Measurements from ENCODE around the gene ASXL1. TPM values are rescaled to one million over a fixed set of nuclear protein-coding genes. Genes with fewer than 3 reads are reported as not detected.

The ASXL1 gene
- total and polyA plus RNA-seq, 9 of the 15 experiments (the other 6 are each of a cell fraction or from before 2014, with no cell fraction given), result 6.5 to 65.3 (median 32.3) TPM

- TF ChIP-seq E2F8 (IDR thresholded peaks at IDR 0.05; ENCODE audit: low read depth, partially characterized antibody), result no peak
- peak; percentile 20 for TF ChIP-seq HDAC3 (IDR thresholded peaks at IDR 0.05; ENCODE audit: borderline replicate concordance, partially characterized antibody)
- TF ChIP-seq MAFK (IDR thresholded peaks at IDR 0.05; ENCODE audit: low read length), result no peak
- TF ChIP-seq POLR2AphosphoS5 (IDR thresholded peaks at IDR 0.05; ENCODE audit: control insufficient read depth, insufficient read depth, low read depth, low read length), result no peak
- no peak for TF ChIP-seq SMARCA5 (IDR thresholded peaks at IDR 0.05)
- no peak for TF ChIP-seq ZNF717 (CRISPR knock-in tag; IDR thresholded peaks at IDR 0.05)
- no peak for TF ChIP-seq ZHX1 (conservative IDR thresholded peaks at IDR 0.05; ENCODE audit: low read length)
- peak; percentile 67 for TF ChIP-seq SMARCE1 (IDR thresholded peaks at IDR 0.05)
- TF ChIP-seq KLF10 (CRISPR knock-in tag; IDR thresholded peaks at IDR 0.05), result no peak
- peak; percentile 59; the same call in 1 of the 2 replicates for TF ChIP-seq PML (IDR thresholded peaks at IDR 0.05; ENCODE audit: low read length)
- no peak for TF ChIP-seq ZBTB8A (IDR thresholded peaks at IDR 0.05; ENCODE audit: partially characterized antibody)
- TF ChIP-seq UBTF (IDR thresholded peaks at IDR 0.05; ENCODE audit: borderline replicate concordance in 1 of 2, low read depth in 2 of 2, low read length in 2 of 2), result no peak
- no peak for TF ChIP-seq NCOA2 (IDR thresholded peaks at IDR 0.05; ENCODE audit: partially characterized antibody in 2 of 2)
- TF ChIP-seq ZBED1 (IDR thresholded peaks at IDR 0.05), result no peak
- no peak for TF ChIP-seq KAT8 (IDR thresholded peaks at IDR 0.05; ENCODE audit: low read depth)
- no peak for TF ChIP-seq ZNF740 (CRISPR knock-in tag; IDR thresholded peaks at IDR 0.05)
- peak in 1 of 2 experiments; percentile 53; a peak in 1 of 4 replicates for TF ChIP-seq ZNF740 (tag; IDR thresholded peaks at IDR 0.05)
- TF ChIP-seq ZNF311 (CRISPR knock-in tag; IDR thresholded peaks at IDR 0.05), result peak; percentile 85
- no peak for TF ChIP-seq ZNF696 (CRISPR knock-in tag; conservative IDR thresholded peaks at IDR 0.05)
- no peak for TF ChIP-seq CHD4 (IDR thresholded peaks at IDR 0.05; ENCODE audit: insufficient read depth, insufficient replicate concordance, low read depth, low read length, poor library complexity, severe bottlenecking)
- 0 out of 2 replicates have a peak, but pooled peaks have one; percentile 3 for TF ChIP-seq CREM (IDR thresholded peaks at IDR 0.05; ENCODE audit: low read depth)
These were observed 39.5 kb downstream of the ASXL1 start (continued) for GRCh38 chr20:32397567-32398084.
